Glomerular visceral epithelial cell (primary cell): Measurements from ENCODE around the gene MAPK1IP1L.
"Not testable (repeated sequence)": the region's sequence is repeated elsewhere in the genome, so short reads cannot be mapped to it uniquely, and the experiment has no call there.

Experiments
- DNase-seq: peaks from one replicate; pipeline ENCODE4 v3.0.0-alpha.2; 2016; ENCODE audit errors: extremely low spot score

The MAPK1IP1L gene

GRCh38 chr14:55054098-55054497 is 2.7 kb downstream of the MAPK1IP1L start:
- no peak for DNase-seq

- no peak for DNase-seq
Observed at GRCh38 chr14:55057919-55058318, 6.5 kb downstream of the MAPK1IP1L start.

- no peak for DNase-seq
Observed at GRCh38 chr14:55059333-55059732, 7.9 kb downstream of the MAPK1IP1L start.

GRCh38 chr14:55062517-55063351 is 11.3 kb downstream of the MAPK1IP1L start:
- DNase-seq = no peak

GRCh38 chr14:55064896-55065295 is 13.4 kb downstream of the MAPK1IP1L start:
- DNase-seq = not testable (repeated sequence)

DNA sequence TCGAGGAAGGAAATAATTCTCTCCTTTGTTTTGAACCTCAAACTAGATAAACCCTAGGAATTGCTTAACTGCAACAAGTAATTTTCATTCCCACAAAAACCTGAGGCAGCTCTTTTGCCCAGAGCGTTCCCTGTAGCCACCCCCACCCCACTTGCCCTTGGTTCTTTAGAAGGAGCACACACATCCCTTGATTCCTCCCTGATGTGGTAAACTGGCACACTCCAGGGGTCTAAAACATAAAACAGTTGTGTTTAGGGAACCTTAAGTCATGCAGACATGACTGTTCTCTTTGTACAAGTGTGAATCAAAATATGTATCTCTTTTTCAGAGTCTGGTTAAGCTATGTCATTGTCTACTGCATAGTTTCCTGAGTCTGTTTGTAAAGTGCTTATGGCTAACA is 14.0 kb downstream of the MAPK1IP1L start:
- no peak for DNase-seq

- no peak for DNase-seq
Observed at GRCh38 chr14:55066223-55066622, 14.8 kb downstream of the MAPK1IP1L start.

- no peak for DNase-seq
Observed at GRCh38 chr14:55070981-55071411, 19.5 kb downstream of the MAPK1IP1L start.

DNA sequence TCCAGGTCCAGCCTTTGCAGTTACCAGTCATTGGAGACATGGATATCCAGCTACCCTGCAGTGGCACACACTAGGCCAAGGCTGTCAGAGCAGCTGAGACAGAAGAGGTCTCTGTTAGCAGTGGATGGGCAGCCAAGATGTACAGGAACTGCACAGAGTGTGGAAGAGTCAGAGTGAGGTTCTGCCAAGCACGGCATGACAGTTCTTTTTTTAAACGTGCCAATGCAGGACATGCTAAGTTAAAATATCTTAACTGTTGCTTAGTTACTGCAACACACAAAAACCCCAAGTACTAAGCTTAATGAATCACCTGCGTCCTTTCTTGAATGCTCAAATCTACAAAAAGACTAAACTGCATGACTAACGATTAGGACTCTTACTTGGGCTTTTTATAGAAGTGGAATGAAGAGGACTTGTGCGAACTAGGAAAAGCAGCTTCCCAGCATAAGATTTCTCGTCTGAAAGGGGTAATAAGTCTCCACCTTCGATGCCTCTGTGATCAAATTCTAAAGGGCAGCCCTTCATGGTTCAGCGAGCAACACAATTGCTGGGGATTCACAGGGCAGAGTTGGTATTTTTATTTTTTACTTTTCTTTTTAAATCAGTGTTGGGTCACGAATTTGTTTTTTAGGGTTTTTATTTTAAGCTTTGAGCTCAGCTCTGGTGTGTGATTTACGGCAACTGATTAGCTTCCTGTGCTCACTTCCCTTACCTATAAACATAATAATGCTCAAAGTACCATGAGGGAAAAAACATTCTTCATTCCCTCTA is 20.6 kb downstream of the MAPK1IP1L start:
- peak; percentile 84 for DNase-seq

- DNase-seq = peak; percentile 57
Observed at GRCh38 chr14:55073856-55074255, 22.4 kb downstream of the MAPK1IP1L start.

- no peak for DNase-seq
Observed at GRCh38 chr14:55074662-55075061, 23.2 kb downstream of the MAPK1IP1L start.

- no peak for DNase-seq
Observed at GRCh38 chr14:55075628-55076175, 24.3 kb downstream of the MAPK1IP1L start.

- no peak for DNase-seq
Observed at GRCh38 chr14:55077170-55078151, 26.0 kb downstream of the MAPK1IP1L start.

- not testable (repeated sequence) for DNase-seq
Observed at GRCh38 chr14:55079961-55080360, 28.5 kb downstream of the MAPK1IP1L start.

DNA sequence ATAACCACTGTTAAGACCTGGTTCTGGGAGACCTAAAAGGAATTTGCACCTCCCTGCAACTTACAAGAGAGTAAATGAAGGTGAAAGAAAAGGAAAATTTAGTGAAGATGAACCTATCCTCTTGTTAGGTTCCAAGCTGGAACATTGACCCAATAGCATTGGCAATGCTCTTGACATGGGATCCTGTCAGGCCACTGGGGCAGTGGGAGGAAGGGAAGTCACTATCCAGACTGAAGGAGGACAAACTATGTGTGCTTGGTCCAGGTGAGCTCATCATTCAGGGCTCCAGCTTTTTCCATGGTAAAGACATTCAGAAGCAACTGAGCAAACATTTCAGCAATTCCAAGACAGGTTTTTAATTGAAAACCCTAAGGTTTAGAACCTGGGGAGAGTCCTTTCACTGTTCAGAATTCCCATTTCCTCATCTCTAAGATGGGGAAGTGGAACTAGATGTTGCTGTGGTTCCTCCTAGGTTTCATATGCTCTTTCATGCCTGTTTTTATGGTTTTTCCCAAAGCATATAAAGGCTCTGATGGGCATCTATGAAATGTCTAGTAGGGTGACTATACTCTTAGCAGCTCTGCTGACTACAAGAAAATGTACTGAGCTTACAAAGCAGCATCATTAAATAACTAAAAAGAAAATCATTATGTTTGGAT is 33.1 kb downstream of the MAPK1IP1L start:
- no peak for DNase-seq

DNA sequence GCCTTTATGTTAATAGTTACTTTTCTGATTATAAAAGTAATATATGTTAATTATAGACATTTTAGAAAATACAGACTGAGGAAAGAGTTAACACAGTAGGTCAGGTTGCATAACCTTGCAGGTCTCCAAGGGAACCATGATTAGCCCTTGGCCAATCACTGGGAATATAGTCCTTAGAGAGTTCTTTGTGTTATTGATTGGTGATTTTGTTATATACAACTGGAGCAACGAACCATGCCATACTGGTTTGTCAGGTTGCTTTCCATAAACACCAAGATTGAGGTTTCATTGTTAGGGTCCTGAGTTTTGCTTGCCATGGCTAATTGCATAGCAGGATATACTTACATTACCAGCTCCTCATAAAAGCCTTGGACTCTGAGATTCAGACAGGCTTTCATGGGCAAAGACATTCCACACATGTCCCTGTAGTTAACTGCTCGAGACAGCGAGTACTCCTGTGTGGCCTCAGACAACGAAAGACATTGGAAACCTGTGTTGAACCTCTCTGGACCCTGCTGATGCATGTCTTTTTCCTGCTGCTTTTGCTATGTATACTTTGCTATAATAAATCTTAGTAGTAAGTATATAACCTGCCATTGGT is 33.7 kb downstream of the MAPK1IP1L start:
- no peak for DNase-seq

DNA sequence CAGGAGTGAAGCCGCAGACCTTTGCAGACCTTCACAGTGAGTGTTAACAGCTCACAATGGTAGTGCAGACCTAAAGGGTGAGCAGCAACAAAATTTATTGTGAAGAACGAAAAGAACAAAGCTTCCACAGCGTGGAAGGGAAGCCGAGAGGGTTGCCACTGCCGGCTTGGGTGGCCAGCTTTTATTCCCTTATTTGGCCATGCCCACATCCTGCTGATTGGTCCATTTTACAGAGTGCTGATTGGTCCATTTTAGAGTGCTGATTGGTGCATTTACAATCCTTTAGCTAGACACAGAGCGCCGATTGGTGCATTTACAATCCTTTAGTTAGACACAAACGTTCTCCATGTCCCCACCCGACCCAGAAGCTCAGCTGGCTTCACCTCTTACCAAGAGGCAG is 35.5 kb downstream of the MAPK1IP1L start:
- DNase-seq = no peak

DNA sequence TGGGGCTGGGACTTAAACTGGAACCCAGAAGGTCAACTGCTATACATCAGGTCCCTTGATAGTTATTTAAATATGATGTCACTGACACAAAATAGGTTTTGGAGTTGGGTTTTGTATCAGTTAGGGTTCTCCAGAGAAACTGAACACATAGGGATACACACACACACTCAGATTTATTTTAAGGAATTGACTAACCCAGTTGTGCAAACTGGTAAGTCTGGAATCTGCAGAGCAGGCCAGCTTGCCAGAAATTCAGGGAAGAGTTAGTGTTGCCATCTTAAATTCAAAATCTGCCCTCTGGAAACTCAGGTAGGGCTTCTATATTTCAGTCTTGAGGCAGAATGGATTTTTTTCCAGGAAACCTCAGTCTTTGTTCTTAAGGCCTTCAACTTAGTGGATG is 36.9 kb downstream of the MAPK1IP1L start:
- no peak for DNase-seq

- DNase-seq = no peak
Observed at GRCh38 chr14:55092341-55092740, 40.9 kb downstream of the MAPK1IP1L start.
